OCI-LY1 (cell line): ENCODE results near the gene TNFRSF17.
A peak's percentile ranks its signal among the peaks of the same experiment; 100 is the strongest.

Source experiments
- H2AFZ ChIP-seq: fragments of 200-600 bp; sonication (generic), shearing (Covaris generic); 2 replicates; pipeline ENCODE4 v1.6.0; 2014; ENCODE audit warnings: antibody characterized with exemption, mild to moderate bottlenecking, low read length
- H3F3A ChIP-seq: fragments of 200-600 bp; sonication (generic), shearing (Covaris generic); 2 replicates; pipeline ENCODE4 v1.6.0; 2014; ENCODE audit warnings: mild to moderate bottlenecking, antibody characterized with exemption, low read length, moderate library complexity; ENCODE audit not compliant: insufficient read depth
- H3K27ac ChIP-seq: fragments of 200-600 bp; sonication (generic); 2 replicates; pipeline ENCODE4 v1.5.1; 2014; ENCODE audit warnings: low read length, mixed run types, mild to moderate bottlenecking, low read depth; ENCODE audit not compliant: poor library complexity, severe bottlenecking
- H3K27me3 ChIP-seq: fragments of 200-600 bp; sonication (generic); 2 replicates; pipeline ENCODE4 v1.6.0; 2014; ENCODE audit warnings: antibody characterized with exemption, mild to moderate bottlenecking, low read length, moderate library complexity; ENCODE audit not compliant: insufficient read depth
- H3K36me3 ChIP-seq: fragments of 200-600 bp; sonication (generic); 2 replicates; pipeline ENCODE4 v1.6.1; 2014; ENCODE audit warnings: mild to moderate bottlenecking, antibody characterized with exemption, low read length, moderate library complexity, mixed read lengths; ENCODE audit not compliant: insufficient read depth
- H3K4me1 ChIP-seq: fragments of 200-600 bp; sonication (generic); 2 replicates; pipeline ENCODE4 v1.5.1; 2014; ENCODE audit warnings: mild to moderate bottlenecking, low read length, moderate library complexity; ENCODE audit not compliant: insufficient read depth, severe bottlenecking
- H3K4me2 ChIP-seq: fragments of 200-600 bp; sonication (generic), shearing (Covaris generic); 2 replicates; pipeline ENCODE4 v1.6.1; 2014; ENCODE audit warnings: low read length
- H3K4me3 ChIP-seq: fragments of 200-600 bp; sonication (generic); 2 replicates; pipeline ENCODE4 v1.5.1; 2014; ENCODE audit warnings: low read length, low read depth, mild to moderate bottlenecking, mixed read lengths; ENCODE audit not compliant: poor library complexity, severe bottlenecking
- H3K79me2 ChIP-seq: fragments of 200-600 bp; shearing (Covaris generic); 2 replicates; pipeline ENCODE4 v1.6.1; 2016; ENCODE audit warnings: mixed run types, low read length, mixed read lengths; ENCODE audit not compliant: insufficient read depth
- H3K9ac ChIP-seq: fragments of 200-600 bp; sonication (generic), shearing (Covaris generic); 2 replicates; pipeline ENCODE4 v1.6.1; 2014; ENCODE audit warnings: mild to moderate bottlenecking, low read length, mixed read lengths
- H3K9me2 ChIP-seq: fragments of 200-600 bp; sonication (generic), shearing (Covaris generic); 2 replicates; pipeline ENCODE4 v1.6.1; 2014; ENCODE audit warnings: low read depth, mild to moderate bottlenecking, low read length, mixed read lengths
- H3K9me3 ChIP-seq: fragments of 200-600 bp; shearing (Covaris generic); 2 replicates; pipeline ENCODE4 v1.6.1; 2014; ENCODE audit warnings: low read length, mixed read lengths
- H4K20me1 ChIP-seq: fragments of 200-600 bp; sonication (generic), shearing (Covaris generic); 2 replicates; pipeline ENCODE4 v1.6.0; 2016; ENCODE audit warnings: mild to moderate bottlenecking, low read length; ENCODE audit not compliant: insufficient read depth
- EZH2 ChIP-seq: fragments of 200-600 bp; sonication (generic), shearing (Covaris generic); IDR thresholded peaks from 2 replicates; pipeline ENCODE4 v1.8.0; 2017; ENCODE audit warnings: borderline replicate concordance, mixed run types, mild to moderate bottlenecking, antibody characterized with exemption, low read length, moderate library complexity, mixed read lengths
- TF ChIP-seq, protein P1 (sequence below): fragments of 200-600 bp; sonication (generic), shearing (Covaris generic); IDR thresholded peaks from 2 replicates; pipeline ENCODE4 v1.5.1; 2017; ENCODE audit warnings: mild to moderate bottlenecking, antibody characterized with exemption, low read length, moderate library complexity, mixed read lengths

The TNFRSF17 gene

DNA sequence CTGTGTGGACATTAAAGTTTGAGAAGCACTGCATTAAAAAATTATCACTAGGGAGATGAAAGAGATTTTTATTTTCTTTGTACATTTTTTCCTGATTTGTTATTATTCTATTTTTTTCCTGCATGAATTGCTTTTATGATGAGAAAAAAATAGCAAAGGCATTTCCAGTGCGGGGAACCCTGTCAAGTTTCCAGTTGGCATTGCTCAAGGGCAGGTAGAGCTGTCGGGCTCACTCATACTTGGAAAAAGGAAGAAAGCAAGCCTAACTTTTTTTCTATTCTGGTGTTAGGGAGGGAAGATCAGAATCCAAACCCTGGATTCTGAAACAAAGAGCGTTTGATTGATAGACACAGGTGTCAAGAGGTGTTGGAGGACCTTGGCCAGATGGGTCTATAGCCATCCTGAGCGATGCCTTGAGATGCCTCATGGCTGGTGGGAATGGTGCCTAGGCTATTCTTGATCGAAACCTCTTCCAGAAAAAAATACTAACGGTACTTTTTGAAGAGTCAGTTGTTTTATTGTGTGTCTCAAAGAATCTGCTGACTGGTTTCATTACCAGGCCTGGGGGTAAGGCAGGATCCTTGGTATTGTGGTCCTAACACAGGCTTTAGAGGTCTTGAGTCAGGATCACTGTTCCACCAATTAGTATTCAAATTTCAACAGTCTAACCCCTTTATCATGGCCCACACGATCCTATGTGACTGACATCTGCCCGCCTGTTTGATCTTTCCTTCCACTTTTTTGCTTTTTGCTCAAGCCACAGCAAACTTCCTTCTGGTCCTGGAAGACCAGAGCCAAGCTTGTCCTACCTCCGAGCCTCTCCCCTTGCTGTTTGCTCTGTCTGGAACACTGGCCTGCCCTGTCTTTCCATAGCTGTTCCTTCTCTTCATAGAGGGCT lies 31.7 kb downstream of the TNFRSF17 start:
- no peak for TF ChIP-seq EZH2
- TF ChIP-seq, protein P1, sequence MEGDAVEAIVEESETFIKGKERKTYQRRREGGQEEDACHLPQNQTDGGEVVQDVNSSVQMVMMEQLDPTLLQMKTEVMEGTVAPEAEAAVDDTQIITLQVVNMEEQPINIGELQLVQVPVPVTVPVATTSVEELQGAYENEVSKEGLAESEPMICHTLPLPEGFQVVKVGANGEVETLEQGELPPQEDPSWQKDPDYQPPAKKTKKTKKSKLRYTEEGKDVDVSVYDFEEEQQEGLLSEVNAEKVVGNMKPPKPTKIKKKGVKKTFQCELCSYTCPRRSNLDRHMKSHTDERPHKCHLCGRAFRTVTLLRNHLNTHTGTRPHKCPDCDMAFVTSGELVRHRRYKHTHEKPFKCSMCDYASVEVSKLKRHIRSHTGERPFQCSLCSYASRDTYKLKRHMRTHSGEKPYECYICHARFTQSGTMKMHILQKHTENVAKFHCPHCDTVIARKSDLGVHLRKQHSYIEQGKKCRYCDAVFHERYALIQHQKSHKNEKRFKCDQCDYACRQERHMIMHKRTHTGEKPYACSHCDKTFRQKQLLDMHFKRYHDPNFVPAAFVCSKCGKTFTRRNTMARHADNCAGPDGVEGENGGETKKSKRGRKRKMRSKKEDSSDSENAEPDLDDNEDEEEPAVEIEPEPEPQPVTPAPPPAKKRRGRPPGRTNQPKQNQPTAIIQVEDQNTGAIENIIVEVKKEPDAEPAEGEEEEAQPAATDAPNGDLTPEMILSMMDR, result no peak
- peak overlapping the region; percentile 64 for H3K27ac ChIP-seq
- H3K36me3 ChIP-seq, result peaks cover 13% of the 10 kb centered on the region; the same call in 1 of the 2 replicates
- H3F3A ChIP-seq, result no peaks in the 10 kb centered on the region
- no peaks in the 10 kb centered on the region for H3K9me3 ChIP-seq
- H3K9ac ChIP-seq, result no peak overlapping the region
- peaks cover 46% of the 10 kb centered on the region for H3K4me1 ChIP-seq
- H2AFZ ChIP-seq, result no peak overlapping the region
- H3K79me2 ChIP-seq, result no peaks in the 10 kb centered on the region
- no peaks in the 10 kb centered on the region for H3K27me3 ChIP-seq
- H4K20me1 ChIP-seq, result no peaks in the 10 kb centered on the region
- no peaks in the 10 kb centered on the region for H3K9me2 ChIP-seq
- H3K4me3 ChIP-seq, result no peak overlapping the region
- H3K4me2 ChIP-seq, result peak overlapping the region; percentile 13; the same call in 1 of the 2 replicates

DNA sequence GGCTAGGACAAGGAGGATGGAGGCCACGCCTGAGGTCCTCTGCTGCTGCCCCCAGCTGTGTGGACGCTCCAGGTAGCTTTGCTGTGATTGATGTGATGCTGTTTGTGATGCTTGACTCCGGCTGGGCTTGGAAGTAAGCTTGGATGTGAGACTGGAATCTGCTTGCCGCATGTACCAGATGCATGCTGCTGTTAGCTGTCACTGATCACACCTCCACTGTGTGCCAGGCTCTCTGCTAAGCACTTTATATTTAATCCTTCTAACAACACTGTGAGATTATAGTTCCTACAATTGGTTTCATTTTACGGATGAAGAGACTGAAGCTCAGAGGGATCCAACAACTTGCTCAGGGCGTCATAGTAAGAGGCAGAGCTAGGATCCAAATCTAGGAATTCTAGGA lies 35.0 kb downstream of the TNFRSF17 start:
- Histone ChIP-seq H3K4me3 (no peak overlapping the region), H4K20me1 (no peaks in the 10 kb centered on the region), H3K4me1 (peaks cover 30% of the 10 kb centered on the region), H3K27me3 (no peaks in the 10 kb centered on the region), H3K27ac (no peak overlapping the region), H3K9me3 (no peaks in the 10 kb centered on the region), H2AFZ (no peak overlapping the region), H3F3A (no peaks in the 10 kb centered on the region), H3K79me2 (no peaks in the 10 kb centered on the region), H3K36me3 (peaks cover 30% of the 10 kb centered on the region), H3K9me2 (no peaks in the 10 kb centered on the region), H3K9ac (no peak overlapping the region), H3K4me2 (no peak overlapping the region)
- TF ChIP-seq, protein P1, result no peak
- no peak for TF ChIP-seq EZH2

DNA sequence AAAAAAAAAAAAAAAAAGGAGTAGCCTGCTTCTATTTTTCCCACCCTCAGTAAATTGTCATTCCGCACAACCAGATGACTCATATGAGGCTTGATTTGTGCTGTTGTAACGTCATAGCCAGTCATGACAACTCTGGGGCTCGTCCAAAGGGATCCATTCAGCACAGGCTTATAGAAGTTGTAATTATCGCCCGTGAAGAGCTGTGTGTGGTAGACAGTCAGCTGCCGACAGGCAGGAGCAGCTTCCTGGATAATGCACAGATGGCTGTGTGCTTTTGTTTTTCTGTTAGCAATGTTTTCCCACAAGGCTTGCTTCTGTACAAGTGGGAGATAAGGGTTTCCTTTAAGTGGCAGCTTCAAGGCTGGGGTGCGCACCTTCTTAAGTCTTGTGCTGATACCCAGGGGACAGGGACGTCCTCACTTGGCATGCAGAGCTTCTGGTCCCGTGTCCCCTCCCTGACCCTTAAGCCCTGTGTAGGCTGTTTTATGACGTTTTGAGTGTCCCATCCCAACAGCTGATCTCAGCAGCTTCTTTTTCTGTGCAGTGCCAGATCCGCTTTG lies 37.5 kb downstream of the TNFRSF17 start:
- TF ChIP-seq, protein P1, result no peak
- TF ChIP-seq EZH2, result no peak
- Histone ChIP-seq H3K27me3 (no peaks in the 10 kb centered on the region), H3K79me2 (no peaks in the 10 kb centered on the region), H2AFZ (no peak overlapping the region), H3K27ac (no peak overlapping the region), H3K9ac (no peak overlapping the region), H3K4me3 (no peak overlapping the region), H3K36me3 (peaks cover 34% of the 10 kb centered on the region), H3K9me3 (no peaks in the 10 kb centered on the region), H4K20me1 (no peaks in the 10 kb centered on the region), H3K4me2 (no peak overlapping the region), H3K4me1 (peaks cover 7% of the 10 kb centered on the region), H3K9me2 (no peaks in the 10 kb centered on the region), H3F3A (0 out of 2 replicates have a peak, but pooled peaks cover 3% of the 10 kb centered on the region)
